ENCODE results near the gene MLANA. TPM values are rescaled to one million over a fixed set of nuclear protein-coding genes. Genes with fewer than 3 reads are reported as not detected.
A peak's percentile ranks its signal among the peaks of the same experiment; 100 is the strongest.

Gene MLANA
- total and polyA plus RNA-seq, 2 experiments from 2014 or later = not detected

- no peak for TF ChIP-seq EZH2 (IDR thresholded peaks at IDR 0.05; ENCODE audit: borderline replicate concordance)
- TF ChIP-seq CTCF (IDR thresholded peaks at IDR 0.05; ENCODE audit: poor library complexity) = peak; percentile 20
- TF ChIP-seq EZH2phosphoT487 (IDR thresholded peaks at IDR 0.05; ENCODE audit: low read depth, severe bottlenecking, unreplicated experiment) = no peak
- Histone ChIP-seq H3K79me2 (no peaks in the 10 kb centered on the region), H3K27ac (no peak overlapping the region), H3K36me3 (replicated peaks; ENCODE audit: insufficient read depth, low read depth) (no peaks in the 10 kb centered on the region), H2AFZ (no peak overlapping the region), H3K4me3 (no peak overlapping the region), H3K9me3 (ENCODE audit: low read depth) (no peaks in the 10 kb centered on the region), H4K20me1 (ENCODE audit: insufficient read depth, poor library complexity, severe bottlenecking) (no peaks in the 10 kb centered on the region), H3K4me1 (ENCODE audit: insufficient read depth) (peaks cover 8% of the 10 kb centered on the region), H3K9me2 (replicated peaks; ENCODE audit: insufficient read depth) (no peaks in the 10 kb centered on the region), H3K27me3 (no peaks in the 10 kb centered on the region), H3K4me2 (no peak overlapping the region)
- WGBS (ENCODE audit: low lambda C conversion rate, missing lambda C conversion rate) = 64% methylated on average over 3 of the region's 3 CpGs
- DNase-seq (ENCODE audit: low spot score) = no peak
Measured at GRCh38 chr9:5869315-5870019, 21.2 kb upstream of the MLANA start.

GRCh38 chr9:5870020-5870339 is 20.7 kb upstream of the MLANA start:
- TF ChIP-seq EZH2 (IDR thresholded peaks at IDR 0.05; ENCODE audit: borderline replicate concordance) (no peak), CTCF (IDR thresholded peaks at IDR 0.05; ENCODE audit: poor library complexity) (no peak), EZH2phosphoT487 (IDR thresholded peaks at IDR 0.05; ENCODE audit: low read depth, severe bottlenecking, unreplicated experiment) (no peak)

GRCh38 chr9:5870691-5871090 is 20.0 kb upstream of the MLANA start:
- TF ChIP-seq EZH2 (IDR thresholded peaks at IDR 0.05; ENCODE audit: borderline replicate concordance) (no peak), CTCF (IDR thresholded peaks at IDR 0.05; ENCODE audit: poor library complexity) (no peak), EZH2phosphoT487 (IDR thresholded peaks at IDR 0.05; ENCODE audit: low read depth, severe bottlenecking, unreplicated experiment) (no peak)
- no peaks in the 10 kb centered on the region for H3K79me2 ChIP-seq
- H3K36me3 ChIP-seq (replicated peaks; ENCODE audit: insufficient read depth, low read depth) = no peaks in the 10 kb centered on the region
- no peak overlapping the region for H2AFZ ChIP-seq
- H3K9me2 ChIP-seq (replicated peaks; ENCODE audit: insufficient read depth) = no peaks in the 10 kb centered on the region
- no peaks in the 10 kb centered on the region for H3K27me3 ChIP-seq
- 89% methylated on average over 3 of the region's 3 CpGs for whole genome bisulfite sequencing (ENCODE audit: low lambda C conversion rate, missing lambda C conversion rate)
- no peak overlapping the region for H3K4me3 ChIP-seq
- DNase-seq (ENCODE audit: low spot score) = no peak
- no peak overlapping the region for H3K27ac ChIP-seq
- peaks cover 8% of the 10 kb centered on the region for H3K4me1 ChIP-seq (ENCODE audit: insufficient read depth)
- no peaks in the 10 kb centered on the region for H4K20me1 ChIP-seq (ENCODE audit: insufficient read depth, poor library complexity, severe bottlenecking)
- H3K4me2 ChIP-seq = no peak overlapping the region
- H3K9me3 ChIP-seq (ENCODE audit: low read depth) = no peaks in the 10 kb centered on the region

More at GRCh38 chr9:5870020-5870339, 20.7 kb upstream of the MLANA start:
- Histone ChIP-seq H3K79me2 (no peaks in the 10 kb centered on the region), H4K20me1 (ENCODE audit: insufficient read depth, poor library complexity, severe bottlenecking) (no peaks in the 10 kb centered on the region), H3K4me2 (no peak overlapping the region), H3K4me1 (ENCODE audit: insufficient read depth) (peaks cover 8% of the 10 kb centered on the region), H3K9me3 (ENCODE audit: low read depth) (no peaks in the 10 kb centered on the region), H3K27ac (no peak overlapping the region), H2AFZ (no peak overlapping the region), H3K27me3 (no peaks in the 10 kb centered on the region), H3K36me3 (replicated peaks; ENCODE audit: insufficient read depth, low read depth) (no peaks in the 10 kb centered on the region), H3K9me2 (replicated peaks; ENCODE audit: insufficient read depth) (no peaks in the 10 kb centered on the region), H3K4me3 (no peak overlapping the region)
- 69% methylated on average over 2 of the region's 2 CpGs for WGBS (ENCODE audit: low lambda C conversion rate, missing lambda C conversion rate)
- no peak for DNase-seq (ENCODE audit: low spot score)
